ENCODE measurements around the gene MTRF1. TPM values are rescaled to one million over a fixed set of nuclear protein-coding genes. Genes with fewer than 3 reads are reported as not detected.

The MTRF1 gene
- total and polyA plus RNA-seq, 9 of the 15 experiments (the other 6 are each of a cell fraction or from before 2014, with no cell fraction given): 12.5 to 33.7 (median 20.1) TPM

GRCh38 chr13:41196620-41197019, 66.8 kb downstream of the MTRF1 start:
- Histone ChIP-seq H3K4me2 (ENCODE audit: insufficient read depth, low read length) (no peak overlapping the region), H3K36me3 (ENCODE audit: control insufficient read depth, insufficient read depth, low read length) (no peaks in the 10 kb centered on the region), H3K9me3 (replicated peaks; ENCODE audit: control insufficient read depth, insufficient read depth, low read depth, low read length) (no peaks in the 10 kb centered on the region), H2AFZ (ENCODE audit: low read depth, low read length) (no peak overlapping the region), H3K27ac (ENCODE audit: extremely low read depth, low read depth, low read length) (no peak overlapping the region), H3K9me1 (ENCODE audit: control insufficient read depth, insufficient read depth, low read length) (no peaks in the 10 kb centered on the region), H3K79me2 (ENCODE audit: control insufficient read depth, insufficient read depth, low read length) (peaks cover 12% of the 10 kb centered on the region), H3K9ac (ENCODE audit: insufficient read depth in 1 of 2, low read depth in 2 of 2, low read length in 2 of 2) (no peak overlapping the region), H4K20me1 (replicated peaks; ENCODE audit: control insufficient read depth, insufficient read depth, low read length) (no peaks in the 10 kb centered on the region), H3K4me3 (no peak overlapping the region), H3K27me3 (ENCODE audit: control insufficient read depth in 2 of 2, insufficient read depth in 2 of 2, low read length in 2 of 2) (no peaks in the 10 kb centered on the region), H3K4me1 (replicated peaks in 1 of 2; ENCODE audit: control insufficient read depth in 2 of 2, insufficient read depth in 2 of 2, low read length in 2 of 2) (peaks cover 4 to 11% of the 10 kb centered on the region in 2 experiments; a peak in 4 of 5 replicates)
- in situ Hi-C loops (cut with MboI) (no loop called here), intact Hi-C loops (cut with micrococcal nuclease) (no loop called here)
- CTCF ChIA-PET (ENCODE audit: low intra/inter-chr PET ratio): no interaction called here
- POLR2A ChIA-PET: no interaction called here
- FAIRE-seq (no peak), ATAC-seq (no peak), DNase-seq (ENCODE audit: extremely low read depth in 1 of 4, low spot score in 3 of 4) (peak in 1 of 4 experiments; percentile 13)
- WGBS (ENCODE audit: insufficient coverage, low coverage, missing lambda C conversion rate): 41% methylated on average over 2 of the region's 2 CpGs
- no TSS peak for BruUV-seq (replicated peaks)
- TF ChIP-seq, protein P1, sequence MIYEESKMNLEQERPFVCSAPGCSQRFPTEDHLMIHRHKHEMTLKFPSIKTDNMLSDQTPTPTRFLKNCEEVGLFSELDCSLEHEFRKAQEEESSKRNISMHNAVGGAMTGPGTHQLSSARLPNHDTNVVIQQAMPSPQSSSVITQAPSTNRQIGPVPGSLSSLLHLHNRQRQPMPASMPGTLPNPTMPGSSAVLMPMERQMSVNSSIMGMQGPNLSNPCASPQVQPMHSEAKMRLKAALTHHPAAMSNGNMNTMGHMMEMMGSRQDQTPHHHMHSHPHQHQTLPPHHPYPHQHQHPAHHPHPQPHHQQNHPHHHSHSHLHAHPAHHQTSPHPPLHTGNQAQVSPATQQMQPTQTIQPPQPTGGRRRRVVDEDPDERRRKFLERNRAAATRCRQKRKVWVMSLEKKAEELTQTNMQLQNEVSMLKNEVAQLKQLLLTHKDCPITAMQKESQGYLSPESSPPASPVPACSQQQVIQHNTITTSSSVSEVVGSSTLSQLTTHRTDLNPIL (CRISPR knock-in tag; IDR thresholded peaks at IDR 0.05): no peak
- peak in 1 of 2 experiments; percentile 57; a peak in 2 of 4 replicates for TF ChIP-seq RAD21 (CRISPR knock-in tag; conservative IDR thresholded peaks at IDR 0.05 in 1 of 2, IDR thresholded peaks at IDR 0.05 in 1 of 2)
- peak; percentile 17 to 48 (median 21); a peak in 3 of 6 replicates for TF ChIP-seq CTCF (IDR thresholded peaks at IDR 0.05 in 2 of 3, conservative IDR thresholded peaks at IDR 0.05 in 1 of 3; ENCODE audit: insufficient read depth in 2 of 3, low read depth in 1 of 3, low read length in 3 of 3)
